Nephron progenitor cell (in vitro differentiated cells): ENCODE data around the gene WWOX.

Source experiments
- DNase-seq: peaks from one replicate; pipeline ENCODE4 v3.0.0; 2021
- H3K27ac Mint-ChIP-seq: 2 replicates; pipeline ENCODE4 v1.8.0; 2021; ENCODE audit warnings: mild to moderate bottlenecking, moderate library complexity, mixed read lengths
- H3K27me3 Mint-ChIP-seq: 2 replicates; pipeline ENCODE4 v1.8.0; 2021; ENCODE audit warnings: mild to moderate bottlenecking, low read depth, mixed read lengths; ENCODE audit not compliant: poor library complexity
- H3K36me3 Mint-ChIP-seq: 2 replicates; pipeline ENCODE4 v1.8.0; 2021; ENCODE audit warnings: low read depth, mixed read lengths
- H3K4me1 Mint-ChIP-seq: 2 replicates; pipeline ENCODE4 v1.8.0; 2021; ENCODE audit warnings: mixed read lengths
- H3K4me3 Mint-ChIP-seq: 2 replicates; pipeline ENCODE4 v1.8.0; 2021; ENCODE audit warnings: mild to moderate bottlenecking, moderate library complexity, mixed read lengths
- H3K9me3 Mint-ChIP-seq: 2 replicates; pipeline ENCODE4 v1.8.0; 2021; ENCODE audit warnings: mild to moderate bottlenecking, moderate library complexity, mixed read lengths
- CTCF ChIP-seq: fragments of 200-600 bp; sonication (generic); IDR thresholded peaks from 2 replicates; pipeline ENCODE4 v1.5.0; 2021; ENCODE audit warnings: antibody characterized with exemption

Gene WWOX

GRCh38 chr16:78363843-78364555 lies 264.5 kb downstream of the WWOX start:
- H3K27ac Mint-ChIP-seq = peak overlapping the region; percentile 90
- peaks cover 62% of the 10 kb centered on the region for H3K4me1 Mint-ChIP-seq
- no peak for DNase-seq
- peaks cover 3% of the 10 kb centered on the region for H3K27me3 Mint-ChIP-seq
- H3K36me3 Mint-ChIP-seq = no peaks in the 10 kb centered on the region
- TF ChIP-seq CTCF = no peak
- H3K9me3 Mint-ChIP-seq = no peaks in the 10 kb centered on the region
- peak overlapping the region; percentile 41 for H3K4me3 Mint-ChIP-seq

GRCh38 chr16:78364556-78364880 lies 265.1 kb downstream of the WWOX start:
- DNase-seq = no peak
- H3K27ac Mint-ChIP-seq = peak overlapping the region; percentile 90
- no peaks in the 10 kb centered on the region for H3K9me3 Mint-ChIP-seq
- TF ChIP-seq CTCF = no peak
- H3K4me3 Mint-ChIP-seq = peak overlapping the region; percentile 41
- H3K27me3 Mint-ChIP-seq = peaks cover 3% of the 10 kb centered on the region
- H3K4me1 Mint-ChIP-seq = peaks cover 64% of the 10 kb centered on the region
- no peaks in the 10 kb centered on the region for H3K36me3 Mint-ChIP-seq

- DNase-seq = no peak
- TF ChIP-seq CTCF = no peak
- peaks cover 61% of the 10 kb centered on the region for H3K4me1 Mint-ChIP-seq
- no peaks in the 10 kb centered on the region for H3K36me3 Mint-ChIP-seq
- peaks cover 3% of the 10 kb centered on the region for H3K27me3 Mint-ChIP-seq
- H3K4me3 Mint-ChIP-seq = no peak overlapping the region
- H3K27ac Mint-ChIP-seq = no peak overlapping the region
- H3K9me3 Mint-ChIP-seq = peaks cover 4% of the 10 kb centered on the region
These were observed 265.9 kb downstream of the WWOX start for GRCh38 chr16:78365366-78365765.

GRCh38 chr16:78368121-78369102 lies 269.0 kb downstream of the WWOX start:
- peaks cover 61% of the 10 kb centered on the region for H3K4me1 Mint-ChIP-seq
- H3K27me3 Mint-ChIP-seq = peaks cover 3% of the 10 kb centered on the region
- peaks cover 13% of the 10 kb centered on the region for H3K36me3 Mint-ChIP-seq
- peak overlapping the region; percentile 8 for H3K27ac Mint-ChIP-seq
- H3K9me3 Mint-ChIP-seq = peaks cover 24% of the 10 kb centered on the region
- TF ChIP-seq CTCF = no peak
- no peak overlapping the region for H3K4me3 Mint-ChIP-seq
- no peak for DNase-seq

GRCh38 chr16:78372277-78372676 lies 272.8 kb downstream of the WWOX start:
- no peak overlapping the region for H3K27ac Mint-ChIP-seq
- DNase-seq = no peak
- no peak overlapping the region for H3K4me3 Mint-ChIP-seq
- H3K9me3 Mint-ChIP-seq = peaks cover 29% of the 10 kb centered on the region
- TF ChIP-seq CTCF = no peak
- H3K27me3 Mint-ChIP-seq = peaks cover 3% of the 10 kb centered on the region
- peaks cover 13% of the 10 kb centered on the region for H3K36me3 Mint-ChIP-seq
- peaks cover 47% of the 10 kb centered on the region for H3K4me1 Mint-ChIP-seq
